Kidney (tissue), 14 donors: ENCODE results near the gene ERBB4. TPM values are rescaled to one million over a fixed set of nuclear protein-coding genes. Genes with fewer than 3 reads are reported as not detected.

Source experiments
- DNase-seq, 5 donors: peaks; one replicate each; pipeline ENCODE4 v3.0.0-alpha.2; 2013 to 2020
- FAIRE-seq: peaks from 2 replicates; lab custom pipeline; 2012; peaks lifted over from hg19 to GRCh38; lab: Jason Lieb, UNC
- H3K27ac ChIP-seq, 2 donors: one replicate each; pipeline ENCODE4 v1.7.0; 2013; ENCODE audit warnings: low read depth in 2 of 2, low read length in 2 of 2, inconsistent platforms in 1 of 2
- H3K27me3 ChIP-seq: one replicate; pipeline ENCODE4 v1.7.1; 2013; ENCODE audit warnings: low read length, inconsistent platforms; ENCODE audit not compliant: control insufficient read depth, insufficient read depth
- H3K36me3 ChIP-seq, 3 donors: one replicate each; pipeline versions ENCODE4 v1.7.0 to v1.7.1; 2013; ENCODE audit warnings: low read length in 3 of 3, control low read depth in 1 of 3, inconsistent platforms in 1 of 3; ENCODE audit not compliant: insufficient read depth in 3 of 3, control insufficient read depth in 2 of 3
- H3K4me1 ChIP-seq, 3 donors: one replicate each; pipeline versions ENCODE4 v1.7.0 to v1.7.1; 2013; ENCODE audit warnings: low read length in 3 of 3, inconsistent platforms in 1 of 3, low read depth in 1 of 3; ENCODE audit not compliant: control insufficient read depth in 2 of 3, insufficient read depth in 2 of 3
- H3K4me3 ChIP-seq, 3 donors: one replicate each; pipeline versions ENCODE4 v1.7.0 to v1.8.1; 2013; ENCODE audit warnings: low read length in 3 of 3, control low read depth in 1 of 3, inconsistent platforms in 1 of 3
- H3K9ac ChIP-seq, 3 donors: one replicate each; pipeline versions ENCODE4 v1.7.0 to v1.7.1; 2013; ENCODE audit warnings: low read length in 3 of 3, control low read depth in 1 of 3, inconsistent platforms in 1 of 3
- H3K9me3 ChIP-seq, 3 donors: one replicate each; pipeline versions ENCODE4 v1.7.0 to v1.7.1; 2013; ENCODE audit warnings: low read length in 3 of 3, control low read depth in 1 of 3, inconsistent platforms in 1 of 3; ENCODE audit not compliant: control insufficient read depth in 2 of 3, insufficient read depth in 1 of 3
- CTCF ChIP-seq: IDR thresholded peaks from 3 replicates; pipeline ENCODE4 v1.5.1; 2012; ENCODE audit warnings: mild to moderate bottlenecking, moderate library complexity, borderline replicate concordance; ENCODE audit not compliant: insufficient read depth; ENCODE audit errors: extremely low read depth
- intact Hi-C: fragments of 100-400 bp; cut with DNase I; formaldehyde crosslinking; loops from one replicate; pipeline ENCODE4 v1.11.1; 2022
- polyA plus RNA-seq: library from polyadenylated mRNA; stranded (reverse); fragments of 350-450 nt; fragmentation: Illumina TruSeq; extraction: RNeasy Lipid Tissue Mini Kit (QIAGEN cat#74804); gene quantifications from one replicate; pipeline ENCODE4 v1.2.3, GENCODE V29; 2014; ENCODE audit warnings: low read depth, low replicate concordance; ENCODE audit not compliant: insufficient read depth
- total RNA-seq: library from RNA; stranded (reverse); fragmentation: NEBNext Ultra II Directional; extraction: Animal tissue kit (Norgen Biotek cat#: 25700); gene quantifications from one replicate; pipeline ENCODE4 v1.2.1, GENCODE V29; 2021
- donor health status: control.
- donor health status: control.
- donor health status: control.
- donor health status: control.
- donor health status: control.
- donor health status: DM: yes; HTN: yes; CAD: no.
- donor health status: Normal renal cell carcinoma (clear cell type).

The ERBB4 gene
- total and polyA plus RNA-seq, 2 donors from 2014 or later = 3.9 to 152 TPM

- Histone ChIP-seq H3K9ac (no peak overlapping the region), H3K27me3 (no peaks in the 10 kb centered on the region), H3K4me1 (peaks cover 0 to 5% (median 0%) of the 10 kb centered on the region in 3 donors), H3K4me3 (no peak overlapping the region), H3K27ac (no peak overlapping the region), H3K9me3 (no peaks in the 10 kb centered on the region), H3K36me3 (no peaks in the 10 kb centered on the region)
- intact Hi-C loops = no loop called here
- no peak for FAIRE-seq
- no peak for DNase-seq
- TF ChIP-seq CTCF = no peak
Measured at GRCh38 chr2:211900518-211900917, 638.1 kb downstream of the ERBB4 start.

DNA sequence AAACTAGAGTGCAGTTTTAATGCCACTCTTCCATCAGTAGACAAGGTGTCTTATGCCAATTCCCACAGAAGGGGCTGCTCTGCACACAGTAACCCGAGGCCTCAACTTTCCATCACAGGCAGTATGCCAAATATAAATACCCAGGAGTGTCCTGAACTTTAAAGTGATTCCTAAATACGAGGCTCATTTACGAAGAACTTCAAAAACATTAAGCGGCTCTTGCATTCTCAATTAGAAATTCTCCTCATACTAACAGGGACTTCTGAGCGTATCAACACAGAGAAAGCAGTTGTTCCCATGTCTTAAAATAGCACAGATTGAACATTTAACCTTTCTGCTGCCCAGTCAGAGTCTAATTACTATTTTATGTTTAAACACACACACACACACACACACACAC is 638.6 kb downstream of the ERBB4 start:
- Histone ChIP-seq H3K9ac (no peak overlapping the region), H3K4me1 (peaks cover 0 to 5% (median 0%) of the 10 kb centered on the region in 3 donors), H3K27me3 (no peaks in the 10 kb centered on the region), H3K36me3 (no peaks in the 10 kb centered on the region), H3K4me3 (no peak overlapping the region), H3K27ac (no peak overlapping the region), H3K9me3 (no peaks in the 10 kb centered on the region)
- FAIRE-seq (no peak), DNase-seq (peak in 2 of 5 donors; percentile 50 to 53)
- intact Hi-C loops = no loop called here
- TF ChIP-seq CTCF = no peak

DNA sequence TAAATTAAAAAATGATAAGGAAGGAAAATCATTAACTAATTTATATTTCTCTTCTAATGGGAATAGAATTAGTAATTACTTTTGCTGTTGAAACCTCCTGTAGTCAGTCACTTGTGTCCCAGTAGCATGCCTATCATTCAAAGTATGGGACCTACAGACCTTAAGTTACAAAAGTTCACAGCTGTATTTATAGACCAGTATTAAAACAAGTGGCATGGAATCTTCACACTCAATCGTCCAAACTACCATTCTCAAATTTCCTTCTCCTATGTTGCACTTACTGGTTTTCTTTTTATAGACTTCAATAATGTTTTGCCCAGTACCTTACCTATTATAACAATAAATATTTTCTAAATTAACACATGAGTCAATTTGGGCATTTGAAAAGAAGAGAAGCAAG is 639.9 kb downstream of the ERBB4 start:
- no peak overlapping the region for H3K9ac ChIP-seq
- intact Hi-C loops = no loop called here

More for the DNA sequence above, 639.9 kb downstream of the ERBB4 start:
- Histone ChIP-seq H3K9me3 (no peaks in the 10 kb centered on the region), H3K27ac (no peak overlapping the region), H3K4me1 (peaks cover 0 to 5% (median 0%) of the 10 kb centered on the region in 3 donors), H3K4me3 (no peak overlapping the region), H3K27me3 (no peaks in the 10 kb centered on the region), H3K36me3 (no peaks in the 10 kb centered on the region)
- TF ChIP-seq CTCF = no peak
- DNase-seq (no peak), FAIRE-seq (no peak)
